Activated CD8-positive, alpha-beta memory T cell treated with anti-CD3 and anti-CD28 coated beads, Interleukin-2, amount 50 U/mL, for 1 hour (primary cell): Measurements from ENCODE around the gene MAGI2.

ENCODE experiments used
- DNase-seq: peaks from one replicate; pipeline ENCODE4 v3.0.0-alpha.2; 2020; ENCODE audit errors: extremely low read depth

The MAGI2 gene

GRCh38 chr7:78787854-78788253 lies 665.6 kb downstream of the MAGI2 start:
- no peak for DNase-seq

DNA sequence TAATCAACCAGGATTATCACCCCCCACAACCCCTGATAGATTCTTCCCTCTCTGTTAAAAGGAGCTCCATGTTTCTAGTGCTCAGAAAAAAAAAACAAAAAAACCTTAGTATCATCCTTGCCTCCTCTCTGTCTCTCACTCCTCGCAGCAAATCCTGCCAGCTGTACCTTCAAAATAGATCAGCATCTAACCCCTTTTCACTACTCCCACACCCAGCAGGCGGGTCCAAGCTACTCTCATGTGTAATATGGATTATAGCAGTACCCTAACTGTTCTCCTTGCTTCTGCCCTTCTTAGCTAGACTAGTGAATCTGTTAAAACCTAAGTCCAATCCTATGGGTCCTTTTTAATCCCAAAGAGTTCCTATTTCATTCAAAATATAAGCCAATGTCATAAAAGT lies 667.4 kb downstream of the MAGI2 start:
- no peak for DNase-seq

DNA sequence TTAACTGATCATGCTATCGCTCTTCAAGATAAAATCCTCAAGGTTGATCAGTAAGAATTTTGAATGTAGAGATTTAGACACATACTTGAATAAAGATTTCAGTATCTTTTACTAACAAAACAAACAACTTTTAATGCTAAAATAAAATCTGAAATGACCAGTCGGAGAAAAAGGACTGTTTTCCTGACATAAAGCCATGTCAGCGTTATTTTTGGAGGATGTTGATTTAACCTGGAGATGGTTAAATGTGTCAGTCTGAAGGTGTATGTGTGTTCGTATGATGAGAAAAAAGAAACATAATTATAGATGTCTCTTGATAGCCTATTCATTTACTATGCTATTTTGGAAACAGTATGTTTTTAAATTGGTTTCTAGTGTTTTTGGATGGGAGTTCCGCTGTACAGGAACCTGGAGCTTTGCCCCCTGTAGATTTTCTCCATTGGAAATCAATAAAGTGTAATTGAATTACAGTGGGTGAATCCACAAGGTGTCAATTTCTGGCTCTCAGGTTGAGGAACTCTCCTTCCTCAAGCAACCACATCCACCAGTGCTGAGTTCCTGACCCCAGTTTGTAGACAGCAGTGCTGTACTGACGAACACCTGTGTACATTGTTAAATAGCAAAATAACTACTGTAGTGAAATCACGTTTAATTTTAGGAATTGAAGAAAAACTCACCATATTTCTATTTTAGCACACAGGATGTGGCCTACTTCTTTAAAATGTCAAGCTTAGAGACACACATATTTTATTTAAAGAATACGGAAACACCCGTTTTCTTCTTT lies 670.1 kb downstream of the MAGI2 start:
- DNase-seq, result no peak

DNA sequence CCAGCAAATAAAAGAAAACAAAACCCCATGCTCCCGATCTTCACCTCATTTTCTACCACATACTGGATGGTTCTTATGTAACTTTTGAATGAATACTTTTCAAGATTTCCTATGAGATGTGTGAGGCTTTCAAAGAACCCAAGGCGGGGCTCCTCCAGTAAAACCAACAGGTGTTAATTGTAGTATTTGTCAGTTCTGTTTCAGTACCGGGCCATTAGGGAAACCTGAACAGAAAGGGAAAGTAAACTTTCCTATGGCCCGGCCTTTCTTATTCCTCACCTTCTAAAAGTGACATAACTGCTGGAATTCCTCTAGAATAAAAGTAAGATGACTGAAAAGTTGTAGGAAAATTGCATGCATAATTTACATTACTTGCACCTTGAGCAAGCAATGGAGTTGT lies 672.9 kb downstream of the MAGI2 start:
- DNase-seq, result no peak

DNA sequence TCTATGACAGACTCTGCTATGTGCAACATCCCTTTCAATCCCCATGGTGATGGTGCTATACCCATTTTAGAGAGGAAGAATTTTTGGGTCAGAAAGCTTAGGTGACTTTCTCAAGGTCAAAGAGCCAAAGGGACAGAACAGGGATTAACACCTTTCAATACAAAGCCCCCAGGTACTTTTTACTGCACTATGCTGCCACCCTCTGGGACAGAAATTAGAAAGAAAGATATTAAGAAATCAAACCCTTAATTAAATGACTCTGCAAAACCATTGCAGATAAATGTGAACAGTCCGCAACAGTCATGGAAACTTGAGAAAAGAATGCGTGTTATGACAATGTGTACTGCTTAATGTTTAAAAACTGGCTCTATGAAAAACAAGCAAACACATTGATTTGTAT lies 673.7 kb downstream of the MAGI2 start:
- no peak for DNase-seq

DNA sequence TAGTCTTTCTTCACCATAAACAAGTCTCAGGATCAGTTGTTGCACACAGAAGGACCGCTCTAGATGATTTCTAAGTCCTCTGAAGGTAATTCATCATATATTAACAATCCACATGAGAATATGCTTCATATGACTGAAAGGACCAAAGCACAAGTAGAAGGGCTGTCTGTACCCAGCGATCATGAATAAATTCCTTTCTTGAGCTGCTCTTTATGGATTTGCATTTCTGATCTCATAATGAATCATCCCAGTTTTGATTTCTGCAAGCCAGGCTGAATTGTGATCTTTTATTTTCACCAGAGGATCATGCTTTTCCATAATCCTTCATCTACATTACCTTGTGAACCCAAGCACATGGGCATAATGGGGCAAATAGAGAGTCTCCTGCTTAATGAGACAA lies 675.6 kb downstream of the MAGI2 start:
- no peak for DNase-seq

DNA sequence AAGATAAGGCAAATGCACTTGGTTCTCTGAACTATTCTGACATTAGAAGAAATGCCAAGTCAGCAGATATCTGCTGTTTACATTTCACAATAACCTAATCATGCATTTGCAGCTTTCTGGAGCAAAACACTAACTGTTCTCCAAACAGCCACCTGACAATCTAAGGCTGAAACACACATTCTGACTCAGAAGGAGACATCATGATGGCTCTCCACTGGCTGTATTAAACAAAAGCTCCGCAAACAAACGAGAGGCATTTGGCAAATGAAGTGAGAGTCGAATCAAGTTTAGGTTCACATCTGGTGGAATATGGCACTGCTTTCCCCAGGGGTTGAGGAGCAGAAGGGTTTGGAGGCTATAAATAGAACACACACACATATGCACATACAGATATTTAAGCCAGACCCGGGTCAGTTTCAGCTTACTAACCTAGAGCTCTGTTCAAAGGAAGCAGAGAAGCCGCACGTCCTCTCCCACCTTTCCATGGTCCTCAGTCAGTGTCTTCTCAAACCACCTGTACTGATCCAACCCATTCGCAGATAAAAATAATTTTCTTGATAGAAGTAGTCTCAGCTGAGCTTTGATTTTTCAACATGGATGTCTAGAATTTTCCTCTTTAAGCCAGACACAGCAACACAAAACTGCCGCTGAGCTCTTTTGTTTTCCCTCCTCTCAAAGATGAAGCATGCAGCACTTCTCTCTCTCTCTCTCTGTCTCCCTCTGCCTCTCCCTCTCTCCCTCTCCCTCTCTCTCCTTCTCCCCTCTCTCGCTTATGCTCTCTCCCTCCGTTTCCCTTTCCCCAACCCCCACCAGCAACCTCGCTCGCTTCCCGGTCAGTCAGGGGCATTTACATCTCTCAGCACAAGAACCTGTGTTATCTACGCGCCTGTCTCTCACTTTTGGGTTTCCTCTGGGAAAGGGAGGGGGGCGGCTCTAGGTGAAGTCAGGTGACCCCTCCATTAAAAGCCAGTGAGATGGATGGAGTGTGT lies 682.8 kb downstream of the MAGI2 start:
- no peak for DNase-seq

DNA sequence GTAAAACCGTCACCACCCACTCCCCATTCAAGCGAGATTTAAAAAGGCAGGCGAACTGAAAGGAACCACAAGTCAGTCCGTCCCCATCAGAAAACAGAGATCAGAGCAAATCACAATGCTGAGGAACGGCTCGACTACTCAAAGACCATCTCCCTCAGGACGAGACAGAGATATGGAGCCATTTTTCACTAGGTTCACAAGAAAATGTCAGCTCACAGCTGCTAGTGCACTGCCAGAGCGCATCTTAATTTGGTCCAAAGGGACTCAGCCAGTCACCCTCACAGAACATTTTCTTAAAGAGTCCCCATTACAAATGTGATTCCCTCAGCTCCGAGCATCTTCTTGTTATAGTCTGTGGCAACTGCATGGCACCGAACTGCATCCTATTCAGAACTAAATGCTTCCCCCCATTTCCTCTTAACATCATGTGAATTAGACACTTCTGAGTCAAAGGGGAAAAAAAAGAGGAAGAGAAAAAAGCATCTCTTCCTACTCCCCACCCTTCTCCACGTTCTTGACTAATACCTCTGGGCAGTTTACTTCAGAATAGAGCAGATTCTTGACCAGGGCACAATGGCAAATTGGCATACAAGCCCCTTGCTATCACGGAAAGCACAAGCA lies 683.9 kb downstream of the MAGI2 start:
- no peak for DNase-seq

- DNase-seq, result no peak
Observed at GRCh38 chr7:78768859-78769258, 684.6 kb downstream of the MAGI2 start.

DNA sequence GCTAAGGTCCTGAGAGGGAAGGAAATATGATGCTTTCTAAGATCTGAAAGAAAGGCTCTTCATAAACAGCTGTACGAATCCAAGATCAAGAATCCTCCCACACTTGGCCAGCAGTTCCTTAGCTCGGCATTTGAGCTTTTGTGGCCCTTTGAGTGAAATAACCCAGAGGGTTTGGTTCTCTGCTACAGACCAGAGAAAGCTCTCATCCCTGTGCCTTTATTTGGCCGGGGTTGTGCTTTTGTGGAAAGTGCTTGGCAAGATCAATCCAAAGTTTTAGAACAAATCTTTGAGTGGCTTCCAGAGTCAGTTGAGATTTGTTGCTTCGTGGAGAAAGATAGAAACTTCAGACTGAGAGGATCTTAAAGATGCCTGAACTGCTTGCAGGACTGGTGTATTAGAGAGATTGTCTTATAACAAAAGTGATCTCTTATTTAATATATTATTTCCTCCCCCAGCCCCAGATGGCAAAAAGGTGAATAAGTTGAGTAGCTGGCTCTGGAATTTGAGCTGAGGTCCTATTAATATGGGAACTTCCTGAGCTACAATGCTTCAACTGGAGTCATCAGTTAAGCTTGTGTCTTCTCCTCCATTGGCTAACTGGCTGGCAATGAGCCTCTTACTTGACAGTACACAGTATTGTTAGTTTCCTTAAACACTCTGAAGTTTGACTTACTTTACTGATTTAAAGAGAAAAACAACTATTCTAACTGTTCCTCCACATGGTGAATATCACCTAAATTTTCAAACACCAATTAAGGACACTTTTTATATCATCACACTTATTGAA lies 687.3 kb downstream of the MAGI2 start:
- no peak for DNase-seq

DNA sequence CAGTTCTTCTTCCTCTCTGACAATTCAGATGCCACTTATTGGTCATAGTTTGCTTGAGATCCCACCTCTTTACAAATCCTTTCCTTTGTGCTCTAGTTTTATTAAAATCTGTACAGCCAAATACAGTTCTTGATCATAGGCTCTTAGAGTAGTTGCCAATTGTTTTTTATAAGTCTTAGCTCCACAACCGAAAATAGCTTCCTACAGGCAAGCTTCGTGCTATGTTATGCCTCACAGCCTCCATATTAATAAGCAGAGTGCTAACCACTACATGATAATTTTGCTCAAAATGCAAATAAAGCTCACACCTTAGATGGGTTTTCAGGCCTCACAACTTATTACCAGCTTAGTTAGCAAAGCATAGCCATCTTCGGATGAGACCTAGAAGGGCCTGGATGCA lies 688.9 kb downstream of the MAGI2 start:
- no peak for DNase-seq

DNA sequence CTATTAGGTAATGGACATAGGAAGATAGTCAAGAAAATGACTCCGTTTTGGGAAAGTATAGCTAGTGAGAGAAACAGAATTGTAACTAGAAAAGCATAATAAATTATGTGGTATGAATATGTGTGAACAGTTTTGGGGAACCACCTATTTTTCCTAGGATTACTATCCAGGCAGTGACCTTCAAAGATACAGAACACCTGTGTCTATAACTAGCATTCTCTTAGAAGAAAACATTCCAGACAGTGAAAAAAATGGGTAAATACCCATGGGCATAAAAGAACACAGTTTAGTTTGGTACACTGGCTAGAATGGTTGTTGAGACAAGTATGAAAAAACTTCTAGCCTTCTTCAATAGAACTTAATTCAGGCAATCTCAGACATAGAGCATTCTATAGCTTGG lies 690.8 kb downstream of the MAGI2 start:
- no peak for DNase-seq

GRCh38 chr7:78760620-78761355 lies 692.7 kb downstream of the MAGI2 start:
- DNase-seq, result no peak

DNA sequence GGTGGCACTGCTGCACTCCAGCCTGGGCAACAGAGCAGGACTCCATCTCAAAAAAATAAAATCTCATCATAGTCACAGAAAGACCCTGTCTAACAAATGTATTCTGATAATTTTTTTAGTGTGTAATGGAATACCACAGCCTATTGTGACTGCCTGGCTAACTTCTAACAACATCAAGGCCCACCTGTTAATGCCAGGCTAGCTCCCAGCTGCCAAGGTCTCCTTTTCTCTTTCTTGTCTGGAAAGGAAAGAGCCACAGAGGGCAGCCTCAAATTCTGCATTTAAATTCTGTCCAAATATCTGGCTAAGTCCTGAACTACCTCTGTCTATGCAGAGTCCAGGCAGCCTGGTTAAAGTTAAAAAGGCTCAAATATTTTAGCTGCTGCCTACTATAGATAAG lies 700.9 kb downstream of the MAGI2 start:
- no peak for DNase-seq

- DNase-seq, result no peak
Observed at GRCh38 chr7:78751253-78751652, 702.2 kb downstream of the MAGI2 start.

DNA sequence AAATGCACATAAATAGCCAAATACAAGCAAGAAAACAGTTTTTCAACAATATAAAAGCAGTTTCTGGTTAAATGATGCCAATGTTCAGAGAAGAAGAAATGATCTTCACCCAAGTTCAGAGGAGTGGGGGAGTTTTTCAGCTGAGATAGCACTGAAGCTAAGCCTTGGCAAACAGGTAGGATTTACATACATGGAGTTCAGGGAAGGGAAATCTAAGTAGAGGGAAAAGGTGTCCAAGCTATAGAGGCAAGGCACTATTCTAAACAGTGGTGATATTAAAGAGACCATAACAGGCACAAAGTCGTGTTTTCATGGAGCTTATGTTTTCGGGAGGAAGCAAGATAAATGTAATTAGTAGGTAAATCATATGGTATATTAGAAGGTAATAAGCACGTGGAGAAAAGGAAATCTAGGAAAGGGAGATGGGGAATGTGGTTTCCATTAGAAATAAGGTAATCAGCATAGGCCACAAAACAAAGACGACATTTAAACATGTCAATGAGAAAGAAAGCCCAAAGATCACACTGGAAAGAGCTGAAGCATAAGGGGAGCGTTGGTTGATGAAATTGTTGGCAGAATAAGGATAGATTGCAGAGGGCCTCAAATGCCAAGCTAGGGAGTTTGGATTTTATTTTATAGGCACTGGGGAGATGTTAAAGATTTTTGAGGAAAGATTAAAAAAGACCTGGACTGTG lies 704.3 kb downstream of the MAGI2 start:
- DNase-seq, result no peak

DNA sequence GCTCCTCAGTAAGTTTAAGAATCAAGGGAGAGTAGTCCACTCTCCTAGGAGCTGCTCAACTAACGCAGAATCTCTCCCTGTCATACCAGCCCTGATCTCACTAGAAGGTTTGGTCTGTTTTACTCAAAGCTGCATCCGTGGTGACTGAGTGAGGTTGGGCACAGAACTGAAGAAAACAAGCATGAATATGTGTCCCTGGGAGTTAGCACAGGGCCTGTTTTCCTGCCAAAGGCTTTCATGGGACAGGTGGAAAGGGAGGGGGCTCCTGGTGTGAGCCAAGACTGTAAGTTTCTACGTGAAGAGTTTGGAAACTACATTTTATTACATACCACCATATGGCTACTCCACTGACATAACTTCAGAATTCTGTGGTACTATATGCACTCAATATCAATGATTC lies 705.9 kb downstream of the MAGI2 start:
- DNase-seq, result no peak

DNA sequence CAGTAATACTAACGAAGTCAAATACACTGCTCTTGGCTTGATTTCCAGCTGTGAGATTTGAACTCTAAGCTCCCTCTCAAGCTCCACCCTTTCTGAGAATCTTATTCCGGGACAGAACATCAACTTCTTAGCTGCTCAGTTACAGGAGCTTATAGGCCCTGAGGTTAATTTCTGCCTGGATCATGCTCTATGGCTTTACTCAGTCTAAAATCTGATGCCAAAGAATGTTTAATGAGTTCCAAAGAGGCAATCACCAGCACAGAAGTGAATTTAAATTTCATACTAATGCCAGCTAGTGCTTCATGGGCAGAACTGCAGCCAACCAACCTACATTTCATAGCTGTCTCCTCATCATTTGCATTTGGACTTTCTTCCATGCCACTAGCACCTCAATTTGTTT lies 707.2 kb downstream of the MAGI2 start:
- DNase-seq, result no peak

DNA sequence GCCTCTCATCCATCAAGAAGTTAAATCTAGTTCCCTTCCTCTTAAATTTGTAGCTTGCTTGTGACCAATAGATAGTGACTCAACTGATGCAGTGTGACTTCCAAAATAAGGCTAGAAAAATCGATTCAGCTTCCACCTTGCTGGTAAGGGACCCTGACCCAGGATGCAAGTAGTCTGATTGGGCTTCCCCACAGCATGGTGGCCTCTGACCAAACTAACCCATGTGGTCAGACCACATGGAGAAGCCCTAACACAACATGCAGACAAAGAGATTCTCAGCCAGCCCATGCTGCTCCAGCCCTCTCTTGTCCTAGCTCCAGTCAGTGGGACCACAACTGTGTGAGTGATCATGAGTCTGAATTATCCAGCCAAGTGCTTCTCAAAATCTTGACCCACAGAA lies 710.8 kb downstream of the MAGI2 start:
- DNase-seq, result no peak

- no peak for DNase-seq
Observed at GRCh38 chr7:78736548-78736947, 716.9 kb downstream of the MAGI2 start.
